Measurements from ENCODE around the gene METTL16.

DNA sequence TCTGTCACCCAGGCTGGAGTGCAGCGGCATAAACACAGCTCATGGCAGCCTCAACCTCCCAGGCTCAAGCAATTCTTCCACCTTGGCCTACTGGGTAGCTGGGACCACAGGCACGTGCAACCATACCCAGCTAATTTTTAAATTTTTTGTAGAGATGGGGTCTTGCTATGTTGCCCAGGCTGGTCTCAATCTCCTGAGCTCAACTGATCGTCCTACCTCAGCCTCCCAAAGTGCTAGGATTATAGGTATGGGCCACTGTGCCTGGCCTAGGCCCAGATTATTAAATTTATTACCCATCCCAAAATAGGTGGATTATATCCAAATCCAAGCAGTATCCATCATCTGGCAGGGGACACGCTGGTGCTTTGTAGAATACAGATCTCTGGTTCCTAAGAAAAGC, 53.8 kb downstream of the METTL16 start:
- TF ChIP-seq, protein P1, sequence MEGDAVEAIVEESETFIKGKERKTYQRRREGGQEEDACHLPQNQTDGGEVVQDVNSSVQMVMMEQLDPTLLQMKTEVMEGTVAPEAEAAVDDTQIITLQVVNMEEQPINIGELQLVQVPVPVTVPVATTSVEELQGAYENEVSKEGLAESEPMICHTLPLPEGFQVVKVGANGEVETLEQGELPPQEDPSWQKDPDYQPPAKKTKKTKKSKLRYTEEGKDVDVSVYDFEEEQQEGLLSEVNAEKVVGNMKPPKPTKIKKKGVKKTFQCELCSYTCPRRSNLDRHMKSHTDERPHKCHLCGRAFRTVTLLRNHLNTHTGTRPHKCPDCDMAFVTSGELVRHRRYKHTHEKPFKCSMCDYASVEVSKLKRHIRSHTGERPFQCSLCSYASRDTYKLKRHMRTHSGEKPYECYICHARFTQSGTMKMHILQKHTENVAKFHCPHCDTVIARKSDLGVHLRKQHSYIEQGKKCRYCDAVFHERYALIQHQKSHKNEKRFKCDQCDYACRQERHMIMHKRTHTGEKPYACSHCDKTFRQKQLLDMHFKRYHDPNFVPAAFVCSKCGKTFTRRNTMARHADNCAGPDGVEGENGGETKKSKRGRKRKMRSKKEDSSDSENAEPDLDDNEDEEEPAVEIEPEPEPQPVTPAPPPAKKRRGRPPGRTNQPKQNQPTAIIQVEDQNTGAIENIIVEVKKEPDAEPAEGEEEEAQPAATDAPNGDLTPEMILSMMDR (IDR thresholded peaks at IDR 0.05), result no peak
- TF ChIP-seq EP300 (IDR thresholded peaks at IDR 0.05; ENCODE audit: low read depth) (no peak), POLR2A (IDR thresholded peaks at IDR 0.05) (no peak)
